CD14-positive monocyte (primary cell): ENCODE results near the gene CACNA1B. TPM values are rescaled to one million over a fixed set of nuclear protein-coding genes. Genes with fewer than 3 reads are reported as not detected.

Experiments used
- DNase-seq, 3 donors: peaks; one replicate each; pipeline ENCODE4 v3.0.0-alpha.2; 2011 to 2022
- H2AFZ ChIP-seq: 2 replicates; pipeline ENCODE4 v1.6.0; 2012; ENCODE audit warnings: mild to moderate bottlenecking, low read depth, low read length, inconsistent platforms; ENCODE audit not compliant: insufficient read depth, poor library complexity, severe bottlenecking
- H3K27ac ChIP-seq, 2 donors: 1 replicate in 1 of 2; 2 replicates in 1 of 2; pipeline ENCODE4 v1.5.1; 2012 to 2013; ENCODE audit warnings: low read length in 2 of 2, control low read depth in 1 of 2, inconsistent platforms in 1 of 2, low read depth in 1 of 2, mild to moderate bottlenecking in 1 of 2
- H3K27me3 ChIP-seq, 2 donors: one replicate each; pipeline versions ENCODE4 v1.6.0 to v1.6.1; 2011 to 2013; ENCODE audit warnings: low read length in 2 of 2; ENCODE audit not compliant: control insufficient read depth in 2 of 2, insufficient read depth in 2 of 2
- H3K36me3 ChIP-seq, 2 donors: replicated peaks in 1 of 2; 1 replicate in 1 of 2; 2 replicates in 1 of 2; pipeline versions ENCODE4 v1.5.1 to v1.6.1; 2012 to 2013; ENCODE audit warnings: low read length in 2 of 2, control low read depth in 1 of 2, inconsistent platforms in 1 of 2, mild to moderate bottlenecking in 1 of 2; ENCODE audit not compliant: insufficient read depth in 2 of 2, control insufficient read depth in 1 of 2
- H3K4me1 ChIP-seq, 2 donors: 1 replicate in 1 of 2; 2 replicates in 1 of 2; pipeline versions ENCODE4 v1.5.1 to v1.6.1; 2012 to 2013; ENCODE audit warnings: low read length in 2 of 2, control low read depth in 1 of 2, inconsistent platforms in 1 of 2, mild to moderate bottlenecking in 1 of 2, moderate library complexity in 1 of 2; ENCODE audit not compliant: insufficient read depth in 2 of 2, control insufficient read depth in 1 of 2
- H3K4me2 ChIP-seq: replicated peaks from 2 replicates; pipeline ENCODE3; 2012; ENCODE audit warnings: low read length, moderate library complexity, mild to moderate bottlenecking; ENCODE audit not compliant: poor library complexity, severe bottlenecking; ENCODE audit errors: extremely low read depth
- H3K4me3 ChIP-seq, 3 experiments: fragments of 200-600 bp in 1 of 3; sonication (generic) in 1 of 3; replicated peaks in 1 of 3; 1 replicate in 2 of 3; 2 replicates in 1 of 3; pipeline ENCODE4 v1.5.1; 2011 to 2013; ENCODE audit warnings: low read length in 3 of 3, mild to moderate bottlenecking in 3 of 3, control low read depth in 2 of 3, low read depth in 2 of 3, inconsistent platforms in 1 of 3, moderate library complexity in 1 of 3
- H3K79me2 ChIP-seq: 2 replicates; pipeline ENCODE4 v1.6.0; 2012; ENCODE audit warnings: mild to moderate bottlenecking, control low read depth, inconsistent platforms, low read length, moderate library complexity; ENCODE audit not compliant: insufficient read depth
- H3K9ac ChIP-seq: 2 replicates; pipeline ENCODE4 v1.6.0; 2017; ENCODE audit warnings: low read length, mild to moderate bottlenecking; ENCODE audit not compliant: insufficient read depth, poor library complexity, severe bottlenecking
- H3K9me3 ChIP-seq, 2 donors: replicated peaks in 1 of 2; 1 replicate in 1 of 2; 2 replicates in 1 of 2; pipeline versions ENCODE4 v1.5.1 to v1.6.1; 2012 to 2013; ENCODE audit warnings: low read length in 2 of 2, control low read depth in 1 of 2; ENCODE audit not compliant: control insufficient read depth in 1 of 2, insufficient read depth in 1 of 2
- H4K20me1 ChIP-seq: 2 replicates; pipeline ENCODE4 v1.6.0; 2012; ENCODE audit warnings: mild to moderate bottlenecking, low read length, control low read depth, moderate library complexity; ENCODE audit not compliant: insufficient read depth
- H3K27ac Mint-ChIP-seq, 7 donors: one replicate each; pipeline ENCODE4 v1.8.0; 2020; ENCODE audit warnings: mild to moderate bottlenecking in 7 of 7, mixed read lengths in 7 of 7, moderate library complexity in 6 of 7, inconsistent platforms in 2 of 7
- H3K27me3 Mint-ChIP-seq, 3 donors: one replicate each; pipeline ENCODE4 v1.8.0; 2021 to 2022; ENCODE audit warnings: low read depth in 3 of 3, mild to moderate bottlenecking in 3 of 3, mixed read lengths in 3 of 3, moderate library complexity in 3 of 3, inconsistent platforms in 1 of 3
- H3K36me3 Mint-ChIP-seq, 2 donors: one replicate each; pipeline ENCODE4 v1.8.0; 2020; ENCODE audit warnings: mixed read lengths in 2 of 2, inconsistent platforms in 1 of 2, mild to moderate bottlenecking in 1 of 2
- H3K4me1 Mint-ChIP-seq: one replicate; pipeline ENCODE4 v1.8.0; 2020; ENCODE audit warnings: mild to moderate bottlenecking, mixed read lengths
- H3K4me3 Mint-ChIP-seq, 2 donors: one replicate each; pipeline ENCODE4 v1.8.0; 2020; ENCODE audit warnings: mild to moderate bottlenecking in 2 of 2, mixed read lengths in 2 of 2, moderate library complexity in 1 of 2
- H3K9me3 Mint-ChIP-seq, 7 donors: one replicate each; pipeline ENCODE4 v1.8.0; 2020 to 2022; ENCODE audit warnings: mixed read lengths in 7 of 7, mild to moderate bottlenecking in 6 of 7, moderate library complexity in 6 of 7, inconsistent platforms in 2 of 7
- WGBS: methylation state at CpG from one replicate; pipeline ENCODE4 v1.1.5; 2013; ENCODE audit warnings: missing lambda C conversion rate; ENCODE audit not compliant: insufficient coverage; 5-methylcytosine and 5-hydroxymethylcytosine counted together
- intact Hi-C, 2 donors: fragments of 100-400 bp; cut with micrococcal nuclease; formaldehyde crosslinking; loops; one replicate each; pipeline versions ENCODE4 v1.15.0 to v1.15.1; 2023
- polyA plus RNA-seq, 3 donors: library from polyadenylated mRNA; depleted of rRNA in 1 of 3; unstranded in 2 of 3; stranded (reverse) in 1 of 3; fragments of 300-500 nt in 2 of 3; fragments of >200 nt in 1 of 3; fragmentation: Illumina TruSeq in 2 of 3; gene quantifications; 1 replicate in 2 of 3; 2 replicates in 1 of 3; pipeline ENCODE4 v1.2.3, GENCODE V29; 2012 to 2021
- TF ChIP-seq, protein P1 (sequence below): fragments of 200-600 bp; IDR thresholded peaks from one replicate; pipeline ENCODE4 v1.8.0; 2022; ENCODE audit warnings: antibody characterized with exemption, mild to moderate bottlenecking

CACNA1B gene
- polyA plus RNA-seq, 3 donors, result not detected

GRCh38 chr9:138072897-138073296 is 195.3 kb downstream of the CACNA1B start:
- Histone ChIP-seq H3K9ac (no peak overlapping the region), H2AFZ (no peak overlapping the region), H3K4me2 (no peak overlapping the region), H3K4me3 (no peak overlapping the region), H3K27me3 (no peaks in the 10 kb centered on the region), H3K79me2 (no peaks in the 10 kb centered on the region), H3K4me1 (no peaks in the 10 kb centered on the region), H3K36me3 (no peaks in the 10 kb centered on the region), H3K27ac (no peak overlapping the region), H3K9me3 (no peaks in the 10 kb centered on the region), H4K20me1 (no peaks in the 10 kb centered on the region)
- H3K27me3 Mint-ChIP-seq, result peaks cover 3 to 5% (median 4%) of the 10 kb centered on the region in 3 donors
- H3K4me1 Mint-ChIP-seq, result no peaks in the 10 kb centered on the region
- no peak overlapping the region for H3K27ac Mint-ChIP-seq
- peaks cover 0 to 2% (median 0%) of the 10 kb centered on the region in 7 donors for H3K9me3 Mint-ChIP-seq
- TF ChIP-seq, protein P1, sequence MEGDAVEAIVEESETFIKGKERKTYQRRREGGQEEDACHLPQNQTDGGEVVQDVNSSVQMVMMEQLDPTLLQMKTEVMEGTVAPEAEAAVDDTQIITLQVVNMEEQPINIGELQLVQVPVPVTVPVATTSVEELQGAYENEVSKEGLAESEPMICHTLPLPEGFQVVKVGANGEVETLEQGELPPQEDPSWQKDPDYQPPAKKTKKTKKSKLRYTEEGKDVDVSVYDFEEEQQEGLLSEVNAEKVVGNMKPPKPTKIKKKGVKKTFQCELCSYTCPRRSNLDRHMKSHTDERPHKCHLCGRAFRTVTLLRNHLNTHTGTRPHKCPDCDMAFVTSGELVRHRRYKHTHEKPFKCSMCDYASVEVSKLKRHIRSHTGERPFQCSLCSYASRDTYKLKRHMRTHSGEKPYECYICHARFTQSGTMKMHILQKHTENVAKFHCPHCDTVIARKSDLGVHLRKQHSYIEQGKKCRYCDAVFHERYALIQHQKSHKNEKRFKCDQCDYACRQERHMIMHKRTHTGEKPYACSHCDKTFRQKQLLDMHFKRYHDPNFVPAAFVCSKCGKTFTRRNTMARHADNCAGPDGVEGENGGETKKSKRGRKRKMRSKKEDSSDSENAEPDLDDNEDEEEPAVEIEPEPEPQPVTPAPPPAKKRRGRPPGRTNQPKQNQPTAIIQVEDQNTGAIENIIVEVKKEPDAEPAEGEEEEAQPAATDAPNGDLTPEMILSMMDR, result no peak
- no peaks in the 10 kb centered on the region for H3K36me3 Mint-ChIP-seq
- no peak overlapping the region for H3K4me3 Mint-ChIP-seq
- 76% methylated on average over 9 of the region's 9 CpGs for WGBS
- intact Hi-C loops, result no loop called here
- DNase-seq, result no peak

- Histone ChIP-seq H3K27ac (no peak overlapping the region), H3K9me3 (no peaks in the 10 kb centered on the region), H2AFZ (no peak overlapping the region), H4K20me1 (no peaks in the 10 kb centered on the region), H3K4me2 (no peak overlapping the region), H3K4me3 (no peak overlapping the region), H3K79me2 (no peaks in the 10 kb centered on the region), H3K36me3 (no peaks in the 10 kb centered on the region), H3K4me1 (no peaks in the 10 kb centered on the region), H3K9ac (no peak overlapping the region), H3K27me3 (no peaks in the 10 kb centered on the region)
- intact Hi-C loops, result no loop called here
- Mint-ChIP-seq H3K36me3 (no peaks in the 10 kb centered on the region), H3K27me3 (peaks cover 2 to 5% (median 3%) of the 10 kb centered on the region in 3 donors), H3K27ac (no peak overlapping the region), H3K4me3 (no peak overlapping the region), H3K9me3 (peaks cover 0 to 2% (median 0%) of the 10 kb centered on the region in 7 donors), H3K4me1 (no peaks in the 10 kb centered on the region)
- DNase-seq, result no peak
- 79% methylated on average over 6 of the region's 12 CpGs for WGBS
- TF ChIP-seq, protein P1, result no peak
Measured at GRCh38 chr9:138073408-138073807, 195.8 kb downstream of the CACNA1B start.
